ENCODE measurements around the gene RAB44. TPM values are rescaled to one million over a fixed set of nuclear protein-coding genes. Genes with fewer than 3 reads are reported as not detected.
"Not testable (repeated sequence)": the region's sequence is repeated elsewhere in the genome, so short reads cannot be mapped to it uniquely, and the experiment has no call there.

RAB44 gene
- total RNA-seq, 1 experiment from 2014 or later: not detected

GRCh38 chr6:36651659-36652379 is 45.8 kb upstream of the RAB44 start:
- no peak overlapping the region for H2AK5ac ChIP-seq (ENCODE audit: insufficient read length, low read length)
- no peak overlapping the region for H3K18ac ChIP-seq (ENCODE audit: insufficient read length, low read depth, low read length)
- no peak for DNase-seq
- TF ChIP-seq CTCF (conservative IDR thresholded peaks at IDR 0.05): no peak
- no peak overlapping the region for H3K27ac ChIP-seq (ENCODE audit: insufficient read length, low read depth, low read length)
- no peak overlapping the region for H3K23ac ChIP-seq (ENCODE audit: insufficient read length, low read depth, low read length)
- Mint-ChIP-seq H3K36me3 (ENCODE audit: insufficient read depth in 1 of 3, low read depth in 3 of 3) (no peaks in the 10 kb centered on the region), H3K9me3 (no peaks in the 10 kb centered on the region), H3K27ac (no peak overlapping the region; a peak in 1 of 7 replicates), H3K27me3 (ENCODE audit: low read depth) (peaks cover 6% of the 10 kb centered on the region), H3K4me3 (no peak overlapping the region), H3K4me1 (peaks cover 24 to 27% of the 10 kb centered on the region in 2 experiments)
- no peak overlapping the region for H3K4ac ChIP-seq (ENCODE audit: low read depth, low read length)
- H3K79me2 ChIP-seq (ENCODE audit: insufficient read depth, low read length): no peaks in the 10 kb centered on the region
- no peak overlapping the region for H4K91ac ChIP-seq (ENCODE audit: insufficient read length, low read depth, low read length)
- no CpG with 5 or more reads among the region's 11 CpGs for WGBS (ENCODE audit: extremely low coverage, insufficient read length, low lambda C conversion rate)
- H2BK120ac ChIP-seq (ENCODE audit: low read depth, low read length, poor library complexity, severe bottlenecking): no peak overlapping the region
- no peaks in the 10 kb centered on the region for H3K27me3 ChIP-seq (ENCODE audit: insufficient read depth, low read length)
- no peaks in the 10 kb centered on the region for H3K23me2 ChIP-seq (ENCODE audit: insufficient read length, low read depth, low read length, poor library complexity, severe bottlenecking)
- no peak overlapping the region for H4K5ac ChIP-seq (ENCODE audit: insufficient read length, low read depth, low read length)
- no peak overlapping the region for H3K14ac ChIP-seq (ENCODE audit: insufficient read depth, low read length)
- H4K20me1 ChIP-seq (ENCODE audit: control insufficient read depth, insufficient read depth, insufficient read length): no peaks in the 10 kb centered on the region
- H3K4me1 ChIP-seq (ENCODE audit: insufficient read depth, low read length): 0 out of 2 replicates have a peak, but pooled peaks cover 2% of the 10 kb centered on the region
- no peak overlapping the region for H3K4me2 ChIP-seq (ENCODE audit: insufficient read depth, insufficient read length, low read length)
- H3K79me1 ChIP-seq (ENCODE audit: insufficient read depth, low read depth, low read length, poor library complexity, severe bottlenecking): no peaks in the 10 kb centered on the region
- H3T11ph ChIP-seq (ENCODE audit: low read length): no peak overlapping the region
- H3K9me3 ChIP-seq (ENCODE audit: control insufficient read depth, low read depth, low read length): no peaks in the 10 kb centered on the region
- H2BK20ac ChIP-seq (ENCODE audit: low read depth, low read length, poor library complexity, severe bottlenecking): no peak overlapping the region
- H2AFZ ChIP-seq (ENCODE audit: low read length): no peak overlapping the region
- H2BK5ac ChIP-seq (ENCODE audit: insufficient read length, low read length): no peak overlapping the region
- H2BK12ac ChIP-seq (ENCODE audit: insufficient read length, low read depth, low read length): no peak overlapping the region
- H3K9ac ChIP-seq (ENCODE audit: extremely low read depth, insufficient read length, low read length): no peak overlapping the region
- H2BK15ac ChIP-seq (ENCODE audit: low read depth, low read length): no peak overlapping the region
- no peak overlapping the region for H4K8ac ChIP-seq (replicated peaks; ENCODE audit: insufficient read length, low read depth, low read length)
- H3K56ac ChIP-seq (ENCODE audit: insufficient read length, low read depth, low read length): no peak overlapping the region

- H2BK20ac ChIP-seq (ENCODE audit: low read depth, low read length, poor library complexity, severe bottlenecking); H3K79me2 ChIP-seq (ENCODE audit: insufficient read depth, low read length); H3K27ac Mint-ChIP-seq; H3K9me3 Mint-ChIP-seq; H4K20me1 ChIP-seq (ENCODE audit: control insufficient read depth, insufficient read depth, insufficient read length); H2BK120ac ChIP-seq (ENCODE audit: low read depth, low read length, poor library complexity, severe bottlenecking); H2AK5ac ChIP-seq (ENCODE audit: insufficient read length, low read length); H3K27me3 ChIP-seq (ENCODE audit: insufficient read depth, low read length); H3K23ac ChIP-seq (ENCODE audit: insufficient read length, low read depth, low read length); H2BK15ac ChIP-seq (ENCODE audit: low read depth, low read length); H3K56ac ChIP-seq (ENCODE audit: insufficient read length, low read depth, low read length); H2AFZ ChIP-seq (ENCODE audit: low read length); DNase-seq; H3K79me1 ChIP-seq (ENCODE audit: insufficient read depth, low read depth, low read length, poor library complexity, severe bottlenecking); H3K14ac ChIP-seq (ENCODE audit: insufficient read depth, low read length); H3K4me2 ChIP-seq (ENCODE audit: insufficient read depth, insufficient read length, low read length); H3K4me3 Mint-ChIP-seq; H3K9me3 ChIP-seq (ENCODE audit: control insufficient read depth, low read depth, low read length); H4K8ac ChIP-seq (replicated peaks; ENCODE audit: insufficient read length, low read depth, low read length); H2BK5ac ChIP-seq (ENCODE audit: insufficient read length, low read length); H3K9ac ChIP-seq (ENCODE audit: extremely low read depth, insufficient read length, low read length); H3K4ac ChIP-seq (ENCODE audit: low read depth, low read length); H4K5ac ChIP-seq (ENCODE audit: insufficient read length, low read depth, low read length); H3K4me1 ChIP-seq (ENCODE audit: insufficient read depth, low read length); H3K27me3 Mint-ChIP-seq (ENCODE audit: low read depth); H3T11ph ChIP-seq (ENCODE audit: low read length); H2BK12ac ChIP-seq (ENCODE audit: insufficient read length, low read depth, low read length); H3K36me3 Mint-ChIP-seq (ENCODE audit: insufficient read depth in 1 of 3, low read depth in 3 of 3); H3K18ac ChIP-seq (ENCODE audit: insufficient read length, low read depth, low read length); H3K27ac ChIP-seq (ENCODE audit: insufficient read length, low read depth, low read length); H3K23me2 ChIP-seq (ENCODE audit: insufficient read length, low read depth, low read length, poor library complexity, severe bottlenecking); H4K91ac ChIP-seq (ENCODE audit: insufficient read length, low read depth, low read length): not testable (repeated sequence)
- peaks cover 19 to 22% of the 10 kb centered on the region in 2 experiments for H3K4me1 Mint-ChIP-seq
- no CpG with 5 or more reads among the region's 5 CpGs for WGBS (ENCODE audit: extremely low coverage, insufficient read length, low lambda C conversion rate)
Measured at GRCh38 chr6:36654469-36654868, 43.2 kb upstream of the RAB44 start.
